ENCODE data around the gene SGTB.

The SGTB gene

GRCh38 chr5:65730910-65731309, 9.0 kb upstream of the SGTB start:
- Histone ChIP-seq H3K9ac (ENCODE audit: low read depth, low read length) (no peak overlapping the region), H3K4me3 (ENCODE audit: low read length) (no peak overlapping the region), H3K4me2 (ENCODE audit: low read length) (no peak overlapping the region), H3K4me1 (ENCODE audit: control insufficient read depth, insufficient read depth, low read length) (peaks cover 10% of the 10 kb centered on the region), H3K27me3 (ENCODE audit: control insufficient read depth, insufficient read depth, low read length) (no peaks in the 10 kb centered on the region), H3K36me3 (ENCODE audit: insufficient read depth, low read length) (peaks cover 4% of the 10 kb centered on the region), H3K9me3 (replicated peaks; ENCODE audit: low read length) (no peaks in the 10 kb centered on the region)

GRCh38 chr5:65728218-65728617, 6.3 kb upstream of the SGTB start:
- no peak overlapping the region for H3K9ac ChIP-seq (ENCODE audit: low read depth, low read length)
- H3K4me2 ChIP-seq (ENCODE audit: low read length), result no peak overlapping the region
- no peaks in the 10 kb centered on the region for H3K27me3 ChIP-seq (ENCODE audit: control insufficient read depth, insufficient read depth, low read length)
- H3K4me3 ChIP-seq (ENCODE audit: low read length), result no peak overlapping the region
- peaks cover 19% of the 10 kb centered on the region for H3K4me1 ChIP-seq (ENCODE audit: control insufficient read depth, insufficient read depth, low read length)
- H3K36me3 ChIP-seq (ENCODE audit: insufficient read depth, low read length), result peaks cover 4% of the 10 kb centered on the region
- H3K9me3 ChIP-seq (replicated peaks; ENCODE audit: low read length), result no peaks in the 10 kb centered on the region

GRCh38 chr5:65727491-65728156, 5.7 kb upstream of the SGTB start:
- H3K4me2 ChIP-seq (ENCODE audit: low read length), result no peak overlapping the region
- H3K36me3 ChIP-seq (ENCODE audit: insufficient read depth, low read length), result peaks cover 4% of the 10 kb centered on the region
- peaks cover 19% of the 10 kb centered on the region for H3K4me1 ChIP-seq (ENCODE audit: control insufficient read depth, insufficient read depth, low read length)
- H3K4me3 ChIP-seq (ENCODE audit: low read length), result no peak overlapping the region
- H3K9ac ChIP-seq (ENCODE audit: low read depth, low read length), result no peak overlapping the region
- no peaks in the 10 kb centered on the region for H3K27me3 ChIP-seq (ENCODE audit: control insufficient read depth, insufficient read depth, low read length)
- H3K9me3 ChIP-seq (replicated peaks; ENCODE audit: low read length), result no peaks in the 10 kb centered on the region

GRCh38 chr5:65722575-65723403, 880 bp upstream of the SGTB start:
- H3K4me3 ChIP-seq (ENCODE audit: low read length), result peak overlapping the region; percentile 97
- H3K9ac ChIP-seq (ENCODE audit: low read depth, low read length), result peak overlapping the region; percentile 87
- peaks cover 21% of the 10 kb centered on the region for H3K4me1 ChIP-seq (ENCODE audit: control insufficient read depth, insufficient read depth, low read length)
- peak overlapping the region; percentile 94 for H3K4me2 ChIP-seq (ENCODE audit: low read length)
- peaks cover under 1% of the 10 kb centered on the region for H3K36me3 ChIP-seq (ENCODE audit: insufficient read depth, low read length)
- no peaks in the 10 kb centered on the region for H3K27me3 ChIP-seq (ENCODE audit: control insufficient read depth, insufficient read depth, low read length)
- no peaks in the 10 kb centered on the region for H3K9me3 ChIP-seq (replicated peaks; ENCODE audit: low read length)

- H3K36me3 ChIP-seq (ENCODE audit: insufficient read depth, low read length), result peaks cover 13% of the 10 kb centered on the region
- peak overlapping the region; percentile 94 for H3K4me2 ChIP-seq (ENCODE audit: low read length)
- H3K4me1 ChIP-seq (ENCODE audit: control insufficient read depth, insufficient read depth, low read length), result peaks cover 17% of the 10 kb centered on the region
- no peaks in the 10 kb centered on the region for H3K9me3 ChIP-seq (replicated peaks; ENCODE audit: low read length)
- H3K9ac ChIP-seq (ENCODE audit: low read depth, low read length), result peak overlapping the region; percentile 94
- no peaks in the 10 kb centered on the region for H3K27me3 ChIP-seq (ENCODE audit: control insufficient read depth, insufficient read depth, low read length)
- H3K4me3 ChIP-seq (ENCODE audit: low read length), result peak overlapping the region; percentile 97
Measured at GRCh38 chr5:65721050-65721719, 724 bp downstream of the SGTB start.

GRCh38 chr5:65718576-65719310, 3.2 kb downstream of the SGTB start:
- H3K4me3 ChIP-seq (ENCODE audit: low read length), result no peak overlapping the region
- H3K27me3 ChIP-seq (ENCODE audit: control insufficient read depth, insufficient read depth, low read length), result no peaks in the 10 kb centered on the region
- peaks cover 9% of the 10 kb centered on the region for H3K4me1 ChIP-seq (ENCODE audit: control insufficient read depth, insufficient read depth, low read length)
- no peaks in the 10 kb centered on the region for H3K9me3 ChIP-seq (replicated peaks; ENCODE audit: low read length)
- H3K36me3 ChIP-seq (ENCODE audit: insufficient read depth, low read length), result peaks cover 16% of the 10 kb centered on the region
- H3K4me2 ChIP-seq (ENCODE audit: low read length), result no peak overlapping the region
- no peak overlapping the region for H3K9ac ChIP-seq (ENCODE audit: low read depth, low read length)

- Histone ChIP-seq H3K4me3 (ENCODE audit: low read length) (no peak overlapping the region), H3K9ac (ENCODE audit: low read depth, low read length) (no peak overlapping the region), H3K4me2 (ENCODE audit: low read length) (no peak overlapping the region), H3K4me1 (ENCODE audit: control insufficient read depth, insufficient read depth, low read length) (no peaks in the 10 kb centered on the region), H3K27me3 (ENCODE audit: control insufficient read depth, insufficient read depth, low read length) (no peaks in the 10 kb centered on the region), H3K36me3 (ENCODE audit: insufficient read depth, low read length) (peaks cover 24% of the 10 kb centered on the region), H3K9me3 (replicated peaks; ENCODE audit: low read length) (no peaks in the 10 kb centered on the region)
Measured at GRCh38 chr5:65708145-65708544, 13.8 kb downstream of the SGTB start.

- Histone ChIP-seq H3K4me2 (ENCODE audit: low read length) (no peak overlapping the region), H3K9me3 (replicated peaks; ENCODE audit: low read length) (no peaks in the 10 kb centered on the region), H3K4me1 (ENCODE audit: control insufficient read depth, insufficient read depth, low read length) (no peaks in the 10 kb centered on the region), H3K36me3 (ENCODE audit: insufficient read depth, low read length) (peaks cover 29% of the 10 kb centered on the region), H3K4me3 (ENCODE audit: low read length) (no peak overlapping the region), H3K27me3 (ENCODE audit: control insufficient read depth, insufficient read depth, low read length) (no peaks in the 10 kb centered on the region), H3K9ac (ENCODE audit: low read depth, low read length) (no peak overlapping the region)
Measured at GRCh38 chr5:65707663-65708062, 14.2 kb downstream of the SGTB start.

- Histone ChIP-seq H3K36me3 (ENCODE audit: insufficient read depth, low read length) (peaks cover 21% of the 10 kb centered on the region), H3K9ac (ENCODE audit: low read depth, low read length) (no peak overlapping the region), H3K4me2 (ENCODE audit: low read length) (no peak overlapping the region), H3K9me3 (replicated peaks; ENCODE audit: low read length) (no peaks in the 10 kb centered on the region), H3K4me3 (ENCODE audit: low read length) (no peak overlapping the region), H3K27me3 (ENCODE audit: control insufficient read depth, insufficient read depth, low read length) (no peaks in the 10 kb centered on the region), H3K4me1 (ENCODE audit: control insufficient read depth, insufficient read depth, low read length) (no peaks in the 10 kb centered on the region)
Measured at GRCh38 chr5:65704621-65705239, 17.2 kb downstream of the SGTB start.

- no peak overlapping the region for H3K4me2 ChIP-seq (ENCODE audit: low read length)
- no peak overlapping the region for H3K4me3 ChIP-seq (ENCODE audit: low read length)
- H3K27me3 ChIP-seq (ENCODE audit: control insufficient read depth, insufficient read depth, low read length), result no peaks in the 10 kb centered on the region
- H3K9me3 ChIP-seq (replicated peaks; ENCODE audit: low read length), result no peaks in the 10 kb centered on the region
- peaks cover 32% of the 10 kb centered on the region for H3K36me3 ChIP-seq (ENCODE audit: insufficient read depth, low read length)
- no peaks in the 10 kb centered on the region for H3K4me1 ChIP-seq (ENCODE audit: control insufficient read depth, insufficient read depth, low read length)
- H3K9ac ChIP-seq (ENCODE audit: low read depth, low read length), result no peak overlapping the region
Measured at GRCh38 chr5:65702036-65702435, 19.9 kb downstream of the SGTB start.

- Histone ChIP-seq H3K4me3 (ENCODE audit: low read length) (no peak overlapping the region), H3K27me3 (ENCODE audit: control insufficient read depth, insufficient read depth, low read length) (no peaks in the 10 kb centered on the region), H3K9me3 (replicated peaks; ENCODE audit: low read length) (no peaks in the 10 kb centered on the region), H3K4me1 (ENCODE audit: control insufficient read depth, insufficient read depth, low read length) (no peaks in the 10 kb centered on the region), H3K4me2 (ENCODE audit: low read length) (no peak overlapping the region), H3K9ac (ENCODE audit: low read depth, low read length) (no peak overlapping the region), H3K36me3 (ENCODE audit: insufficient read depth, low read length) (peaks cover 32% of the 10 kb centered on the region)
Measured at GRCh38 chr5:65699338-65699737, 22.6 kb downstream of the SGTB start.

All from skeletal muscle satellite cell (primary cell).